KMS-11 (cell line): ENCODE measurements around the gene PRRC2B.

Source experiments
- H2AFZ ChIP-seq: fragments of 200-600 bp; sonication (generic); 2 replicates; pipeline ENCODE4 v1.6.1; 2016; ENCODE audit warnings: antibody characterized with exemption, mixed run types, low read depth
- H3K27ac ChIP-seq: fragments of 200-600 bp; sonication (generic); 2 replicates; pipeline ENCODE4 v1.6.1; 2016; ENCODE audit warnings: mild to moderate bottlenecking, mixed run types
- H3K27me3 ChIP-seq: fragments of 200-600 bp; sonication (generic); 2 replicates; pipeline ENCODE4 v1.6.1; 2017; ENCODE audit warnings: mild to moderate bottlenecking, low read depth, mixed run types, moderate library complexity; ENCODE audit not compliant: insufficient read depth
- H3K36me3 ChIP-seq: fragments of 200-600 bp; sonication (generic); 2 replicates; pipeline ENCODE4 v1.6.1; 2017; ENCODE audit warnings: mild to moderate bottlenecking, mixed run types; ENCODE audit not compliant: insufficient read depth
- H3K4me1 ChIP-seq: fragments of 200-600 bp; sonication (generic); 2 replicates; pipeline ENCODE4 v1.6.1; 2016; ENCODE audit warnings: mild to moderate bottlenecking, low read depth, mixed run types; ENCODE audit not compliant: poor library complexity, severe bottlenecking
- H3K4me2 ChIP-seq: fragments of 200-600 bp; sonication (generic); 2 replicates; pipeline ENCODE4 v1.7.0; 2016; ENCODE audit warnings: mild to moderate bottlenecking, mixed run types
- H3K4me3 ChIP-seq: fragments of 200-600 bp; sonication (generic); IDR thresholded peaks from 2 replicates; pipeline ENCODE4 v1.6.1; 2017; ENCODE audit warnings: low read depth, low read length, mixed read lengths; ENCODE audit not compliant: insufficient read depth
- H3K79me2 ChIP-seq: fragments of 200-600 bp; sonication (generic); 2 replicates; pipeline ENCODE4 v1.6.1; 2016; ENCODE audit warnings: low read depth, mixed run types; ENCODE audit not compliant: insufficient read depth
- H3K9ac ChIP-seq: fragments of 200-600 bp; sonication (generic); 2 replicates; pipeline ENCODE4 v1.6.1; 2016; ENCODE audit warnings: mild to moderate bottlenecking, mixed run types
- H4K20me1 ChIP-seq: fragments of 200-600 bp; sonication (generic); 2 replicates; pipeline ENCODE4 v1.6.1; 2016; ENCODE audit warnings: mild to moderate bottlenecking, mixed run types; ENCODE audit not compliant: insufficient read depth
- CTCF ChIP-seq: fragments of 200-600 bp; sonication (generic); conservative IDR thresholded peaks from 2 replicates; pipeline ENCODE4 v1.6.1; 2017; ENCODE audit warnings: low read depth, mild to moderate bottlenecking, antibody characterized with exemption, low read length, moderate library complexity, mixed read lengths

PRRC2B gene

GRCh38 chr9:131436376-131436775 lies 42.5 kb downstream of the PRRC2B start:
- no peaks in the 10 kb centered on the region; the same call in 1 of the 2 replicates for H4K20me1 ChIP-seq
- H3K36me3 ChIP-seq: peaks cover 13% of the 10 kb centered on the region; the same call in 1 of the 2 replicates
- no peak overlapping the region for H2AFZ ChIP-seq
- H3K4me3 ChIP-seq: no peak overlapping the region
- H3K9ac ChIP-seq: no peak overlapping the region
- no peak for TF ChIP-seq CTCF
- H3K4me1 ChIP-seq: peaks cover 27% of the 10 kb centered on the region
- H3K79me2 ChIP-seq: peaks cover 31% of the 10 kb centered on the region; the same call in 1 of the 2 replicates
- H3K27ac ChIP-seq: no peak overlapping the region; the same call in 1 of the 2 replicates
- H3K4me2 ChIP-seq: no peak overlapping the region
- no peaks in the 10 kb centered on the region for H3K27me3 ChIP-seq

GRCh38 chr9:131436865-131437271 lies 43.0 kb downstream of the PRRC2B start:
- Histone ChIP-seq H3K4me3 (no peak overlapping the region), H3K4me1 (peaks cover 32% of the 10 kb centered on the region), H3K27ac (no peak overlapping the region), H3K4me2 (no peak overlapping the region), H3K79me2 (peaks cover 34% of the 10 kb centered on the region; the same call in 1 of the 2 replicates), H3K9ac (no peak overlapping the region), H2AFZ (no peak overlapping the region), H4K20me1 (no peaks in the 10 kb centered on the region; the same call in 1 of the 2 replicates), H3K36me3 (peaks cover 13% of the 10 kb centered on the region; the same call in 1 of the 2 replicates), H3K27me3 (no peaks in the 10 kb centered on the region)
- no peak for TF ChIP-seq CTCF

- TF ChIP-seq CTCF: no peak
Measured at GRCh38 chr9:131438190-131438589, 44.3 kb downstream of the PRRC2B start.

GRCh38 chr9:131439224-131439623 lies 45.3 kb downstream of the PRRC2B start:
- Histone ChIP-seq H3K4me3 (no peak overlapping the region), H3K79me2 (peaks cover 16% of the 10 kb centered on the region; the same call in 1 of the 2 replicates), H3K36me3 (peaks cover 13% of the 10 kb centered on the region; the same call in 1 of the 2 replicates), H4K20me1 (peaks cover 3% of the 10 kb centered on the region; the same call in 1 of the 2 replicates), H3K27ac (no peak overlapping the region), H3K4me2 (no peak overlapping the region), H3K4me1 (peaks cover 32% of the 10 kb centered on the region), H3K27me3 (no peaks in the 10 kb centered on the region), H3K9ac (no peak overlapping the region), H2AFZ (no peak overlapping the region)
- TF ChIP-seq CTCF: no peak

More at GRCh38 chr9:131438190-131438589, 44.3 kb downstream of the PRRC2B start:
- Histone ChIP-seq H4K20me1 (peaks cover 3% of the 10 kb centered on the region; the same call in 1 of the 2 replicates), H3K27me3 (no peaks in the 10 kb centered on the region), H3K4me1 (peaks cover 32% of the 10 kb centered on the region), H3K79me2 (peaks cover 21% of the 10 kb centered on the region; the same call in 1 of the 2 replicates), H3K9ac (no peak overlapping the region), H3K27ac (no peak overlapping the region), H3K4me2 (no peak overlapping the region), H3K4me3 (no peak overlapping the region), H3K36me3 (peaks cover 13% of the 10 kb centered on the region; the same call in 1 of the 2 replicates), H2AFZ (no peak overlapping the region)
